Measurements from ENCODE around the gene TP53. TPM values are rescaled to one million over a fixed set of nuclear protein-coding genes. Genes with fewer than 3 reads are reported as not detected.
"Not testable (repeated sequence)": the region's sequence is repeated elsewhere in the genome, so short reads cannot be mapped to it uniquely, and the experiment has no call there.

TP53 gene
- total and polyA plus RNA-seq, 2 donors, result 31.9 to 34.3 TPM

DNA sequence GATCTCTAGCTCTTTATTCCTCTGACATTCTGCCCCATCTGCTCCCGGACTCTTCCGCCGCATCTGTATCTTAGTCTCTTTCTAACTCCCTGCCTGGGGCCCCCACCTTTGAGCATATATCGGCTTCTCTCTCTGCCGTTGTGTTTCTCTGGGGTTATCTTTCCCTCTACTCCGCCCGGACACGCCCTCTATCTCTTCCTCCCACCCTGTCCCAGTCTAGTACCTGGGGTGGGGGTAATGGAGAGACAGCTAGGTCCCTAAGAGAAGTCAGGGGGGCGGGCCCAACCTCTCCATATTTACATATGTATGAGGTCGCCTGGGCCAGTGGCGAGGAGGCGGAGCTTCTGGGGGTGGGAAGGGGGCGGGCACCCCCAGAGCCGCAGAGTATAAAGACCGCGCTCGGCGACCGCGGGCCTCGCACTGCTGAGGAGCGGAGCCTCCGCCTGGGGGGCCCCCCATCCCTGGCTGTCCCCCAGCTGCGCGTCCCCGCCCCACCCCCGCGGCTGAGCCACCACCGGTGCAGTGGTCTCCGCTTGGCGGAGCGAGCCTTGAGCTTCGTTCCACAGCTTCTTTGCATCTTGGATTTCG is 36.7 kb downstream of the TP53 start, which contains the start of gene ATP1B2:
ATP1B2 (plus strand) TSS at position 418 of the 588 bp plus-strand sequence. CDS start 593 bp downstream, outside the sequence.
- Histone ChIP-seq H3K4me3 (ENCODE audit: low read length in 2 of 2) (peak within 1 kb of the TSS; percentile 40), H3K27ac (ENCODE audit: low read depth in 1 of 2, low read length in 1 of 2) (no peak within 1 kb of the TSS)

DNA sequence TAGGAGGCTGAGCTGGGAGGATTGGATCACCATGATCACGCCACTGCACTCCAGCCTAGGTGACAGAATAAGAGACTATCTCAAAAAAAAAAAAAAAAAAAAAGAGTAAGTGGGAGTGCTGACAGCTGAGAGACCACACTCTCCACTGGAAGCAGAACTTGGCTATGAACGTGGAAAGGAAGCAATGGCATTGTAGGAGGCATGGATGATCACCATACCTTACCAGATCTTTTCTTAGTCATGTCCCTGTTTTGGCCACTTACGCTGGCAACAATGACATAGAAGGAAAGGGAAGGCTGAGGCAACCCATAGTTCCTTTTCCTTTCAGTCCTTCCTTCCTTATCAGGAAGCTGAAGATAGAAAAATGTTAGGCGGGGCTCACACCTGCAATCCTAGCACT is 40.3 kb downstream of the TP53 start:
- Histone ChIP-seq H3K27ac (ENCODE audit: low read depth in 1 of 2, low read length in 1 of 2) (no peak overlapping the region), H3K9me3 (ENCODE audit: control insufficient read depth in 2 of 2, insufficient read depth in 1 of 2, low read length in 1 of 2) (no peaks in the 10 kb centered on the region), H3K4me3 (ENCODE audit: low read length in 2 of 2) (no peak overlapping the region), H3K4me1 (ENCODE audit: control insufficient read depth in 2 of 2, insufficient read depth in 2 of 2, low read length in 2 of 2) (peaks cover 10 to 18% of the 10 kb centered on the region in 2 donors), H3K27me3 (ENCODE audit: control insufficient read depth in 2 of 2, insufficient read depth in 1 of 2, low read length in 1 of 2) (peaks cover 10 to 52% of the 10 kb centered on the region in 2 donors), H3K36me3 (ENCODE audit: control insufficient read depth in 2 of 2, insufficient read depth in 2 of 2, low read length in 1 of 2) (no peaks in the 10 kb centered on the region)
- no peak for DNase-seq (ENCODE audit: low read depth in 6 of 9, low spot score in 9 of 9)
- 82% methylated on average over 4 of the region's 4 CpGs for WGBS

More for the DNA sequence above, 36.7 kb downstream of the TP53 start, which contains the start of gene ATP1B2:
- Histone ChIP-seq H3K36me3 (ENCODE audit: control insufficient read depth in 2 of 2, insufficient read depth in 2 of 2, low read length in 1 of 2) (no peaks in the 10 kb centered on the region), H3K27me3 (ENCODE audit: control insufficient read depth in 2 of 2, insufficient read depth in 1 of 2, low read length in 1 of 2) (peaks cover 23 to 87% of the 10 kb centered on the region in 2 donors), H3K4me1 (ENCODE audit: control insufficient read depth in 2 of 2, insufficient read depth in 2 of 2, low read length in 2 of 2) (peaks cover 10 to 18% of the 10 kb centered on the region in 2 donors), H3K9me3 (ENCODE audit: control insufficient read depth in 2 of 2, insufficient read depth in 1 of 2, low read length in 1 of 2) (no peaks in the 10 kb centered on the region)
- WGBS, result 2% methylated on average over 34 of the region's 34 CpGs
- DNase-seq (ENCODE audit: low read depth in 6 of 9, low spot score in 9 of 9), result peak; percentile 66 to 93 (median 86)

DNA sequence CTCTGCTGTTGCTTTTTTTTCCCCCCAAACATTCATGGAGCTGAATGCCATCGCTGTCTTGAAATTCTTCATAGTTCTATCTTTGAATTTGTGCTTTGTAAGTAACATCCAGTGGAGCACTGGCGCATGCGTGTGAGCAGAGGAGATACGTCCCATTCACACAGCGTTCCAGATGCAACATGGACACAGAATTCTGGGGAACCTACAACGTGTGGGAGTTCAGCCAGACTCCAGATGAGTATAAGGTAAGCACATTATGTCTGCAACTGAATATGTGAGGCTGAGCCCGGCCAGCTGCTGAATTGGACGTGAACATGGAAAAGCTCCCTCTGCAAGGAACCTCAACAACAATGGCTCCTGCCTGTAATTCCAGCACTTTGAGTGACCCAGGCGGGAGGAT is 40.8 kb downstream of the TP53 start:
- no peak for DNase-seq (ENCODE audit: low read depth in 6 of 9, low spot score in 9 of 9)
- peaks cover 6 to 15% of the 10 kb centered on the region in 2 donors for H3K4me1 ChIP-seq (ENCODE audit: control insufficient read depth in 2 of 2, insufficient read depth in 2 of 2, low read length in 2 of 2)
- WGBS, result 91% methylated on average over 9 of the region's 9 CpGs

DNA sequence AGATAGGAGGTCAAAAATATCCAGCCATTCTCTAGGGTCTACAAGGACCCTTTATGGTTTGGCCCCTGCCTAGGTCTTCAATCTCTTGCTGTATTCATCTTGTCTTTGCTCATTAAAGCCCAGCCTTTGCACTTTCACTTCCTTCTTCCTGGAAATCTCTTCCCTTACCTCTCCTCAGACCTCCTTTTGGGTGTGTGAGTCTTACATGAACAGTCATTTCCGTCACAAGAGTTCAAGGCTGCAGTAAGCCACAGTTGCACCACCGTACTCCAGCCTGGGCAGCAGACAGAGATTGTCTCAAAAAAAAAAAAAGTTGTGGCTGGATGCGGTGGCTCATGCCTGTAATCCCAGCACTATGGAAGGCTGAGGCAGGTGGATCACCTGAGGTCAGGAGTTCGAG is 42.5 kb downstream of the TP53 start:
- DNase-seq (ENCODE audit: low read depth in 6 of 9, low spot score in 9 of 9), result no peak
- Histone ChIP-seq H3K27ac (ENCODE audit: low read depth in 1 of 2, low read length in 1 of 2) (no peak overlapping the region), H3K36me3 (ENCODE audit: control insufficient read depth in 2 of 2, insufficient read depth in 2 of 2, low read length in 1 of 2) (no peaks in the 10 kb centered on the region), H3K4me3 (ENCODE audit: low read length in 2 of 2) (no peak overlapping the region), H3K4me1 (ENCODE audit: control insufficient read depth in 2 of 2, insufficient read depth in 2 of 2, low read length in 2 of 2) (peaks cover 0 to under 1% of the 10 kb centered on the region in 2 donors), H3K27me3 (ENCODE audit: control insufficient read depth in 2 of 2, insufficient read depth in 1 of 2, low read length in 1 of 2) (peaks cover 0 to 30% of the 10 kb centered on the region in 2 donors), H3K9me3 (ENCODE audit: control insufficient read depth in 2 of 2, insufficient read depth in 1 of 2, low read length in 1 of 2) (no peaks in the 10 kb centered on the region)
- WGBS, result 88% methylated on average over 4 of the region's 4 CpGs

More for the DNA sequence above, 40.8 kb downstream of the TP53 start:
- Histone ChIP-seq H3K36me3 (ENCODE audit: control insufficient read depth in 2 of 2, insufficient read depth in 2 of 2, low read length in 1 of 2) (no peaks in the 10 kb centered on the region), H3K27me3 (ENCODE audit: control insufficient read depth in 2 of 2, insufficient read depth in 1 of 2, low read length in 1 of 2) (peaks cover 4 to 47% of the 10 kb centered on the region in 2 donors), H3K27ac (ENCODE audit: low read depth in 1 of 2, low read length in 1 of 2) (no peak overlapping the region), H3K9me3 (ENCODE audit: control insufficient read depth in 2 of 2, insufficient read depth in 1 of 2, low read length in 1 of 2) (no peaks in the 10 kb centered on the region), H3K4me3 (ENCODE audit: low read length in 2 of 2) (no peak overlapping the region)

DNA sequence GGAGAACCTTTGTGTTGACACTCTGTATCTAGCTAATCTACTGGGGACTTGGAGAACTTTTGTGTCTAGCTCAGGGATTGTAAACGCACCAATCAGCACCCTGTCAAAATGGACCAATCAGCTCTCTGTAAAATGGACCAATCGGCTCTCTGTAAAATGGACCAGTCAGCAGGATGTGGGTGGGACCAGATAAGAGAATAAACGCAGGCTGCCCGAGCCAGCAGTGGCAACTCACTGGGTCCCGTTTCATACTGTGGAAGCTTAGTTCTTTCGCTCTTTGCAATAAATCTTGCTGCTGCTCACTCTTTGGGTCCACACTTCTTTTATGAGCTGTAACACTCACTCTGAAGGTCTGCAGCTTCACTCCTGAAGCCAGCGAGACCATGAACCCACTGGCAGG is 45.7 kb downstream of the TP53 start:
- H3K27ac ChIP-seq (ENCODE audit: low read depth in 1 of 2, low read length in 1 of 2); H3K36me3 ChIP-seq (ENCODE audit: control insufficient read depth in 2 of 2, insufficient read depth in 2 of 2, low read length in 1 of 2); H3K27me3 ChIP-seq (ENCODE audit: control insufficient read depth in 2 of 2, insufficient read depth in 1 of 2, low read length in 1 of 2); H3K9me3 ChIP-seq (ENCODE audit: control insufficient read depth in 2 of 2, insufficient read depth in 1 of 2, low read length in 1 of 2); DNase-seq (ENCODE audit: low read depth in 6 of 9, low spot score in 9 of 9); H3K4me3 ChIP-seq (ENCODE audit: low read length in 2 of 2); H3K4me1 ChIP-seq (ENCODE audit: control insufficient read depth in 2 of 2, insufficient read depth in 2 of 2, low read length in 2 of 2): not testable (repeated sequence)
- WGBS, result 70% methylated on average over 7 of the region's 7 CpGs

DNA sequence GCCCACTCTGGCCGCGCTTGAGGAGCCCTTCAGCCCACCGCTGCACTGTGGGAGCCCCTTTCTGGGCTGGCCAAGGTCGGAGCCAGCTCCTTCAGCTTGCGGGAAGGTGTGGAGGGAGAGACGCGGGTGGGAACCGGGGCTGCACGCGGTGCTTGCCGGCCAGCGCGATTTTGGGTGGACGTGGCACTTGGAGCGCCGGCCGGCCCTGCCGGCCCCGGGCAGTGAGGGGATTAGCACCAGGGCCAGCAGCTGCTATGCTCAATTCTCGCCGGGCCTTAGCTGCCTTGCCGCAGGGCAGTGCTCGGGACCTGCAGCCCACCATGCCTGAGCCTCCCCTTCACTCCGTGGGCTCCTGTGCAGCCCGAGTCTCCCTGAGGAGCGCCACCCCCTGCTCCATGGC is 46.5 kb downstream of the TP53 start:
- Histone ChIP-seq H3K4me3 (ENCODE audit: low read length in 2 of 2) (no peak overlapping the region), H3K9me3 (ENCODE audit: control insufficient read depth in 2 of 2, insufficient read depth in 1 of 2, low read length in 1 of 2) (no peaks in the 10 kb centered on the region), H3K4me1 (ENCODE audit: control insufficient read depth in 2 of 2, insufficient read depth in 2 of 2, low read length in 2 of 2) (no peaks in the 10 kb centered on the region), H3K27me3 (ENCODE audit: control insufficient read depth in 2 of 2, insufficient read depth in 1 of 2, low read length in 1 of 2) (peaks cover 0 to 2% of the 10 kb centered on the region in 2 donors), H3K36me3 (ENCODE audit: control insufficient read depth in 2 of 2, insufficient read depth in 2 of 2, low read length in 1 of 2) (no peaks in the 10 kb centered on the region), H3K27ac (ENCODE audit: low read depth in 1 of 2, low read length in 1 of 2) (no peak overlapping the region)
- 96% methylated on average over 26 of the region's 26 CpGs for WGBS
- DNase-seq (ENCODE audit: low read depth in 6 of 9, low spot score in 9 of 9), result no peak

DNA sequence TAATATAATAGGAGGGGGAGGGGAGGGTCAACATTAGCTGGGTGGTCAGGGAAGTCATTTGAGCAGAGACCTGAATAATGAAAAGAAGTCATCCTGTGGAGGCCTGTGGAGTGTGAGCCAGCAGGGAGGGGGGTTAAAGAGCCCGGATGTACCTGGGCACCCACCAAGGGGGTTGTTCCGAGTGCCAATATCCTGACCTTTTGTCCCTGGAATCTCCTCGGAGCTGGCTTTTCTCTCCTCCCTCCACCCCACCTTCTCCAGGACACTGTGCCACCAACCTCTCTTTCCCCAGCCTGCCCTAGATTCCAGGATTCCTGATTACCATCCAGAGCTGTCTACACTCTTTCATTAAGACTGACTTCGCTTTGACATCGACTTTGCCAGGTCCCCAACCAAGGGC is 51.1 kb downstream of the TP53 start:
- DNase-seq (ENCODE audit: low read depth in 6 of 9, low spot score in 9 of 9), result no peak
- Histone ChIP-seq H3K27me3 (ENCODE audit: control insufficient read depth in 2 of 2, insufficient read depth in 1 of 2, low read length in 1 of 2) (peaks cover 0 to 13% of the 10 kb centered on the region in 2 donors), H3K27ac (ENCODE audit: low read depth in 1 of 2, low read length in 1 of 2) (no peak overlapping the region), H3K4me1 (ENCODE audit: control insufficient read depth in 2 of 2, insufficient read depth in 2 of 2, low read length in 2 of 2) (peaks cover 0 to 6% of the 10 kb centered on the region in 2 donors), H3K4me3 (ENCODE audit: low read length in 2 of 2) (no peak overlapping the region), H3K36me3 (ENCODE audit: control insufficient read depth in 2 of 2, insufficient read depth in 2 of 2, low read length in 1 of 2) (no peaks in the 10 kb centered on the region), H3K9me3 (ENCODE audit: control insufficient read depth in 2 of 2, insufficient read depth in 1 of 2, low read length in 1 of 2) (no peaks in the 10 kb centered on the region)
- WGBS, result 89% methylated on average over 5 of the region's 5 CpGs

DNA sequence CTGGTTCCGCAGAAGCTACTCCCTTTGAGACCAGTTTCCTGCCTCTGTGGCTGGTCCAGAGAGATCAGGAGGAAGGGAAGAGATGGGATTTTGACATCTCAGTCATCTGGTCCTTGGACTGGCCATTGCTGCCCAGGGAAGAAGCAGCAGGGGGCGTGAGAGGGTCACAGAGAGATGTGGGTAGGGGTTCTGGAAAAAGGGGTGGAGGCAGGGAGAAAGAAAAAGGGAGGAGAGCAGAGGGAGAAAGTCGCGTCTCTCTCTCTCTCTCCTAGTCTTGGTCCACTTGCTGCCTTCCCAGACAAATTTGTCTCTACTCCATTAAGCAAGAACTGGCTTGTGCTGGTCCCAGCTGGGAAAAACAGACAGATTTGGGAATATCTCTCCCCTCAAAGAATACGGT is 52.9 kb downstream of the TP53 start:
- Histone ChIP-seq H3K27me3 (ENCODE audit: control insufficient read depth in 2 of 2, insufficient read depth in 1 of 2, low read length in 1 of 2) (peaks cover 0 to 13% of the 10 kb centered on the region in 2 donors), H3K36me3 (ENCODE audit: control insufficient read depth in 2 of 2, insufficient read depth in 2 of 2, low read length in 1 of 2) (no peaks in the 10 kb centered on the region), H3K27ac (ENCODE audit: low read depth in 1 of 2, low read length in 1 of 2) (no peak overlapping the region), H3K9me3 (ENCODE audit: control insufficient read depth in 2 of 2, insufficient read depth in 1 of 2, low read length in 1 of 2) (no peaks in the 10 kb centered on the region), H3K4me1 (ENCODE audit: control insufficient read depth in 2 of 2, insufficient read depth in 2 of 2, low read length in 2 of 2) (peaks cover 0 to 6% of the 10 kb centered on the region in 2 donors), H3K4me3 (ENCODE audit: low read length in 2 of 2) (no peak overlapping the region)
- no peak for DNase-seq (ENCODE audit: low read depth in 6 of 9, low spot score in 9 of 9)
- WGBS, result 60% methylated on average over 5 of the region's 5 CpGs

DNA sequence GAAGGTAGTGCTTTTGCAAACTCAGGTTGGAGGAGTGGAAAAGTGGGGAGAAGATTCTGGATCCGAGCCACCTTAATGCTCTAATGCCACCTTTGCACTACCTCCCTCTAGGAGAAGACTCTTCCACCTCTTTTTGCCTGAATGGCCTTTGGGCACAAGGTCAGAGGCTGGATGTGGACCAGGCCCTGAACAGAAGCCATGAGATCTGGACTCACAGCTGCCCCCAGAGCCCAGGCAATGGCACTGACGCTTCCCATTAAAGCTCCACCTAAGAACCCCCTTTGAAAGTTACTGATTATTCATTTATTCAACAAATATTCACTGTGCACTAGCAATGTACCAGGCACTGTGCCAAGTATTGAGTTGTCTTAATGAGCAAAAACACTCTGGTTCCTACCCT is 54.2 kb downstream of the TP53 start:
- H3K27ac ChIP-seq (ENCODE audit: low read depth in 1 of 2, low read length in 1 of 2), result no peak overlapping the region
- no peaks in the 10 kb centered on the region for H3K36me3 ChIP-seq (ENCODE audit: control insufficient read depth in 2 of 2, insufficient read depth in 2 of 2, low read length in 1 of 2)
- no peak overlapping the region for H3K4me3 ChIP-seq (ENCODE audit: low read length in 2 of 2)
- H3K27me3 ChIP-seq (ENCODE audit: control insufficient read depth in 2 of 2, insufficient read depth in 1 of 2, low read length in 1 of 2), result peaks cover 0 to 13% of the 10 kb centered on the region in 2 donors
- H3K4me1 ChIP-seq (ENCODE audit: control insufficient read depth in 2 of 2, insufficient read depth in 2 of 2, low read length in 2 of 2), result peaks cover 0 to 8% of the 10 kb centered on the region in 2 donors
- no peak for DNase-seq (ENCODE audit: low read depth in 6 of 9, low spot score in 9 of 9)
- H3K9me3 ChIP-seq (ENCODE audit: control insufficient read depth in 2 of 2, insufficient read depth in 1 of 2, low read length in 1 of 2), result no peaks in the 10 kb centered on the region
- WGBS, result 93% methylated on average over 2 of the region's 2 CpGs

Data from thymus (tissue), 11 donors.